ENCODE data around the gene TMEM135. TPM values are rescaled to one million over a fixed set of nuclear protein-coding genes. Genes with fewer than 3 reads are reported as not detected.

The TMEM135 gene
- total RNA-seq, 2 donors from 2014 or later: 23.9 to 25.3 TPM

GRCh38 chr11:87213444-87213843 lies 175.7 kb downstream of the TMEM135 start:
- DNase-seq: no peak
- Mint-ChIP-seq H3K27me3 (no peaks in the 10 kb centered on the region), H3K4me1 (peaks cover 5% of the 10 kb centered on the region), H3K27ac (no peak overlapping the region), H3K4me3 (no peak overlapping the region), H3K36me3 (ENCODE audit: low read depth) (no peaks in the 10 kb centered on the region)
- H3K9me3 ChIP-seq (ENCODE audit: control insufficient read depth, low read length, poor library complexity, severe bottlenecking): no peaks in the 10 kb centered on the region
- no peak for ATAC-seq

DNA sequence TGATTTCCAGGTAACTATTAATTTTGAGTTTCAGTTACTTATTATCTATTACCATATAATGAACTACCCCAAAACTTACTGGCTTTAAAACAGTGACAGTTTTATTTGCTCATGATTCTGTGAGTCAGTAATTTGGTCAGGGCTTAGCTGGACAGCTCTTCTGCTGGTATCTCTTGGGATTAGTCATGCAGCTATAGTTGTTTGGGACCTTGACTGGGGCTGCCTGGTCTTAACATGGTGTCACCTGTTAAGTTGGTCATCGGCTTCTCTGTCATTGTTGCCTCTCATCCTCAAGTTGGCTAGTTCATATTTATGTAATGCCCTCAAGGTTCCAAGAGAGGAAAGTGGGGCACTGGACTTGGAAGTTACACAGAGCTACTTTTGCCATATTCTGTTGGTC lies 177.5 kb downstream of the TMEM135 start:
- H3K9me3 ChIP-seq (ENCODE audit: control insufficient read depth, low read length, poor library complexity, severe bottlenecking): no peaks in the 10 kb centered on the region
- H3K4me1 Mint-ChIP-seq: peaks cover 3% of the 10 kb centered on the region
- no peaks in the 10 kb centered on the region for H3K36me3 Mint-ChIP-seq (ENCODE audit: low read depth)
- DNase-seq (no peak), ATAC-seq (no peak)
- H3K4me3 Mint-ChIP-seq: no peak overlapping the region
- no peaks in the 10 kb centered on the region for H3K27me3 Mint-ChIP-seq
- H3K27ac Mint-ChIP-seq: no peak overlapping the region

DNA sequence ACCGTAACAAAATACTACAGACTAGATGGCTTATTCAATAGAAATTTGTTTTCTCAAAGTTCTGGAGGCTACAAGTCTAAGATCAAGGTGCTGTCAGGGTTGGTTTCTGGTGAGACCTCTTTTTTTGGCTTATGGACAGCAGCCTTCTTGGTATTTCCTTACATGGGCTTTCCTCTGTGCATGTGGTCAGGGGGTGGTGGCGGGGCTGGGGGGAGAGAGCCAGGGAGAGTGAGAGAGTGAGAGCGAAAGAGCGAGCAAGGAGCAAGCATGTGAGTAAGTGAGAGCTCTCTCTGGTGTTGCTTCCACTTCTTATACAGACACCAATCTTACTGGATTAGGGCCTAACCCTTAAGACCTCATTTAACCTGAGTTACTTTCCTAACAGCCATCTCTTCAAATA lies 181.5 kb downstream of the TMEM135 start:
- Mint-ChIP-seq H3K27ac (no peak overlapping the region), H3K36me3 (ENCODE audit: low read depth) (no peaks in the 10 kb centered on the region), H3K4me1 (no peaks in the 10 kb centered on the region), H3K4me3 (no peak overlapping the region), H3K27me3 (no peaks in the 10 kb centered on the region)
- ATAC-seq (no peak), DNase-seq (no peak)
- no peaks in the 10 kb centered on the region for H3K9me3 ChIP-seq (ENCODE audit: control insufficient read depth, low read length, poor library complexity, severe bottlenecking)

DNA sequence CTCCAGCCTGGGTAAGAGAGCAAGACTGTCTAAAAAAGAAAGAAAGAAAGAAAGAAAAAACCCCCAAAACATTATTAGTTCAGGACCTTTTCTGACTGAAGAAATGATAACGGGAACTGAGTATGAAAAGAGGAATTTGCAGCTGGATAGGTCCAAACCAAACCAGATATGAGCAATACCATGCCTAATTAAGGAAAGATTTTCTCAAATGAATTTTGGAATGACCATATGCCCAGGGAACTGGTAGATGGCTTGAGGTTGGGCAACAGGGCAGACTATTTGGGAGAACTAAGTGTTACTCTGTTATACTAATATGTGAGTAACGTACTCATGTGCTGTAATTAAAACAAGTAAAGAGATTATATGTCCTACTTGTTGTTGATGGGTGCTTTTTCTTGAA lies 186.1 kb downstream of the TMEM135 start:
- Mint-ChIP-seq H3K27me3 (no peaks in the 10 kb centered on the region), H3K4me1 (no peaks in the 10 kb centered on the region), H3K27ac (no peak overlapping the region), H3K36me3 (ENCODE audit: low read depth) (no peaks in the 10 kb centered on the region), H3K4me3 (no peak overlapping the region)
- DNase-seq (no peak), ATAC-seq (no peak)
- no peaks in the 10 kb centered on the region for H3K9me3 ChIP-seq (ENCODE audit: control insufficient read depth, low read length, poor library complexity, severe bottlenecking)

DNA sequence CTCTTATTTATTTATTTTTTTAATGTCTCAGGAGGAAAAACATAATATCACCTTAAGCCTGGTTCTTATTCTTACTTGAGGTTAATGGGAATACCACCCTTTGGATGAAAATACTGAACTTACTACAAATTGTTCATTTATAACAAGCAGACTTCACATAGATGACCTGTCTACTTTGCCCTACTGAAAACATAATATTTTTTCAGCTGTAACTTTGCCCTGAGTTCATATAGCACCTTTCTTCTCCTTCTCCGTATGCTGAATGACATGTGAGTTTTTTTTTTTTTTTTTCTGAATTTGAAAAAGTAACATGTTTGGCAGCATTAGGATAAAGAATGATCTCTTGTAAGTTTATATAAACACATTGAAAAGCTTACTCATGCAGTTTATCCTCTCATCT lies 186.8 kb downstream of the TMEM135 start:
- no peak overlapping the region for H3K27ac Mint-ChIP-seq
- H3K36me3 Mint-ChIP-seq (ENCODE audit: low read depth): no peaks in the 10 kb centered on the region
- ATAC-seq (no peak), DNase-seq (no peak)
- no peaks in the 10 kb centered on the region for H3K27me3 Mint-ChIP-seq
- no peaks in the 10 kb centered on the region for H3K9me3 ChIP-seq (ENCODE audit: control insufficient read depth, low read length, poor library complexity, severe bottlenecking)
- H3K4me1 Mint-ChIP-seq: no peaks in the 10 kb centered on the region
- H3K4me3 Mint-ChIP-seq: no peak overlapping the region

- no peaks in the 10 kb centered on the region for H3K9me3 ChIP-seq (ENCODE audit: control insufficient read depth, low read length, poor library complexity, severe bottlenecking)
- ATAC-seq (no peak), DNase-seq (no peak)
- H3K4me3 Mint-ChIP-seq: no peak overlapping the region
- H3K36me3 Mint-ChIP-seq (ENCODE audit: low read depth): peaks cover 2% of the 10 kb centered on the region
- H3K27ac Mint-ChIP-seq: no peak overlapping the region
- H3K27me3 Mint-ChIP-seq: no peaks in the 10 kb centered on the region
- H3K4me1 Mint-ChIP-seq: no peaks in the 10 kb centered on the region
These were observed 191.1 kb downstream of the TMEM135 start for GRCh38 chr11:87228820-87229219.

GRCh38 chr11:87230995-87231394 lies 193.3 kb downstream of the TMEM135 start:
- Mint-ChIP-seq H3K27ac (no peak overlapping the region), H3K4me1 (peaks cover 3% of the 10 kb centered on the region), H3K36me3 (ENCODE audit: low read depth) (peaks cover 4% of the 10 kb centered on the region), H3K27me3 (no peaks in the 10 kb centered on the region), H3K4me3 (no peak overlapping the region)
- no peak for DNase-seq
- H3K9me3 ChIP-seq (ENCODE audit: control insufficient read depth, low read length, poor library complexity, severe bottlenecking): no peaks in the 10 kb centered on the region
- ATAC-seq: no peak

GRCh38 chr11:87232320-87232719 lies 194.6 kb downstream of the TMEM135 start:
- ATAC-seq (no peak), DNase-seq (no peak)
- Mint-ChIP-seq H3K4me1 (peaks cover 3% of the 10 kb centered on the region), H3K27me3 (no peaks in the 10 kb centered on the region), H3K27ac (no peak overlapping the region), H3K36me3 (ENCODE audit: low read depth) (peaks cover 4% of the 10 kb centered on the region), H3K4me3 (no peak overlapping the region)
- no peaks in the 10 kb centered on the region for H3K9me3 ChIP-seq (ENCODE audit: control insufficient read depth, low read length, poor library complexity, severe bottlenecking)

DNA sequence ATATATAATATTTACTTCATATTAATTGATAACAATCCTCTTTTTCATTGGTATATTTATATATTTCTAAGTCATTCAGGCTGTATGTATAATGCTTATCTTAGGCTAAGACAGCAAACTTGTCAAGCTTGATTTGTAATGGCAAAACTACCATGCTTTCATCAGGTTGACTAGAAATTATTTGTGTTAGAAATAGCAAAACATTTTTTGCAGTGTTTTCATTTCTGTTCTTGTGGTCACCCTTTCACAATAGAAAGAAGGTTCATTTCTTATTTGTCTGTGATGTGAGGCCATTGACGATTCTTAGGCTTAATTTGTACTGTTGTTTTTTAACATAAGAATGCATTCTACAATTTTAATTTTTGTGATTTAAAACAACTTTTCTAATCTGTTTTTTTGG lies 197.6 kb downstream of the TMEM135 start:
- no peaks in the 10 kb centered on the region for H3K9me3 ChIP-seq (ENCODE audit: control insufficient read depth, low read length, poor library complexity, severe bottlenecking)
- H3K27me3 Mint-ChIP-seq: no peaks in the 10 kb centered on the region
- peaks cover 2% of the 10 kb centered on the region for H3K36me3 Mint-ChIP-seq (ENCODE audit: low read depth)
- no peak overlapping the region for H3K27ac Mint-ChIP-seq
- DNase-seq (no peak), ATAC-seq (no peak)
- no peak overlapping the region for H3K4me3 Mint-ChIP-seq
- H3K4me1 Mint-ChIP-seq: peaks cover 3% of the 10 kb centered on the region

DNA sequence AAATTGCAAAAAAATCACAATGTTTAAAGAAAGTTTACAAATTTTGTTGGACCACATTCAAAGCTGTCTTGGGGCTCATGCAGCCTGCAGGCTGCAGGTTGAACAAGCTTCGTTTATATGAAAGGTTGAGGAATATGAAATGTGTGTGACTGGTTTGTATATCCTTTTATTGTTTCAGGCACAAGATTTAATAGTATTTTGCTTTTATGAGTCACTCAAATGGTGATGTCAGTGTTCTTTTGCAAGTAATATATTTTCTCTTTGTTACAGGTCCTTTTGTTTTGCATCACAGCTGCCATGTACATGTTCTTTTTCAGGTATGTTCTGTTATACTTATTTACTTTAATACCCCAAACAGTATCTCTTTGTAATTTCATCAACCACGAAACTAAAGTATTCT lies 198.6 kb downstream of the TMEM135 start:
- Mint-ChIP-seq H3K4me1 (peaks cover 3% of the 10 kb centered on the region), H3K4me3 (no peak overlapping the region), H3K27me3 (no peaks in the 10 kb centered on the region), H3K27ac (no peak overlapping the region), H3K36me3 (ENCODE audit: low read depth) (peaks cover 2% of the 10 kb centered on the region)
- H3K9me3 ChIP-seq (ENCODE audit: control insufficient read depth, low read length, poor library complexity, severe bottlenecking): no peaks in the 10 kb centered on the region
- ATAC-seq (no peak), DNase-seq (no peak)

DNA sequence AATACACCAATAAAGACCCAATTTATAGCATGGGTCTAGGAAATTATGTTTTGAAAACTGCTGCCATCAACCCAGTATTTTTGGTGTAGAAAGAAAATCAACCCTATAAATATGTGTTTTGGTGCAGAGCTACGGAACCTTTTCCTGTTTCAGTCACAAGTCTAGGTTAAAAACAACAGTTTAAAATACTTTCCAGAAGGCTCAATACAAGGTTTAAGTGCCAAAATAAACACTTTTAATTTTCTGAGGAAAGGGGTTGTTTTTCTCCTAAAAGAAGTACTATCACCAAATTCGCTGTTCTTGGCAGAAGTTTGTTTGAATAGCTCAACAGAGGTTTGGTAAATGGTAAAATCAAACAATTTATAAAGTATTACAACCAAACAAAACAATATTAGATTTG lies 201.3 kb downstream of the TMEM135 start:
- Mint-ChIP-seq H3K4me1 (peaks cover 3% of the 10 kb centered on the region), H3K36me3 (ENCODE audit: low read depth) (peaks cover 2% of the 10 kb centered on the region), H3K27ac (no peak overlapping the region), H3K27me3 (no peaks in the 10 kb centered on the region), H3K4me3 (no peak overlapping the region)
- DNase-seq (no peak), ATAC-seq (no peak)
- no peaks in the 10 kb centered on the region for H3K9me3 ChIP-seq (ENCODE audit: control insufficient read depth, low read length, poor library complexity, severe bottlenecking)

DNA sequence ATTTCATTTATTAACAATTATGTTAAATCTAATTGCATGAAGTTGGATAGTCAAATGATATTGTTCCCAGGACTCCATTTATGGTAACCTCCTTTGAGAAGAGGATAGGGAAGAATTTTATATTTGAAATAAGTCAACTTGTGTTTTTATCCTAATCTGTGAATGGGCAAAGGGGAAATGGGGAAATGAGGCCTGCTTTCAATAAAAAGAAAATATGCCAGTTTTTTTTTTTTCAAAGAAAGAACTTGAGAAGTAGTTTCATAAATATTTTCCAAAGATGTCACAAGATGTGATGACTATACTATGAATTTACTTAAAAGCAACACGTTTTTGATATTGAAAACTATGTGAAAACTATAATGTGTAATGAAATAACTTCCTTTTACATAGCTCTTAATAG lies 201.8 kb downstream of the TMEM135 start:
- Mint-ChIP-seq H3K4me1 (peaks cover 3% of the 10 kb centered on the region), H3K36me3 (ENCODE audit: low read depth) (peaks cover 2% of the 10 kb centered on the region), H3K27ac (no peak overlapping the region), H3K4me3 (no peak overlapping the region), H3K27me3 (no peaks in the 10 kb centered on the region)
- no peaks in the 10 kb centered on the region for H3K9me3 ChIP-seq (ENCODE audit: control insufficient read depth, low read length, poor library complexity, severe bottlenecking)
- no peak for DNase-seq
- ATAC-seq: no peak

DNA sequence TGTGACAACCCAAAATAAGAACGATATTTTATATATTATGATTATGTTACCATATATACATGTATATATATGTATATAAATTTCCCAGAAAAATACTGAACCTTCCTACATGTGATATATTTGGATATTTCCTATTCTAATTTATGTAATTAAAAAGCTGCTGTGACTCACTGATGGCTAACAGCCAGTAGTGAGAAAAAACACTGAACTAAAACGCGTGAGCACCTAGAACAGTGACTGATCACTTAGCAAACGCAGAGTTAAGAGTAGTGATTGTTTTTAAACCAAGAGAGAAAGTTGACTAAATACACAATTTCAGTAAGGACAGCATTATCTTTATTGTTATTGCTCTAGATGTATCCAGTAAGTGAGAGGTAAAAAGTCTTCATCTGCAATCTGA lies 213.8 kb downstream of the TMEM135 start:
- H3K27ac Mint-ChIP-seq: no peak overlapping the region
- H3K4me1 Mint-ChIP-seq: peaks cover 8% of the 10 kb centered on the region
- peaks cover under 1% of the 10 kb centered on the region for H3K36me3 Mint-ChIP-seq (ENCODE audit: low read depth)
- no peak for ATAC-seq
- H3K4me3 Mint-ChIP-seq: no peak overlapping the region
- DNase-seq: no peak
- no peaks in the 10 kb centered on the region for H3K9me3 ChIP-seq (ENCODE audit: control insufficient read depth, low read length, poor library complexity, severe bottlenecking)
- no peaks in the 10 kb centered on the region for H3K27me3 Mint-ChIP-seq

DNA sequence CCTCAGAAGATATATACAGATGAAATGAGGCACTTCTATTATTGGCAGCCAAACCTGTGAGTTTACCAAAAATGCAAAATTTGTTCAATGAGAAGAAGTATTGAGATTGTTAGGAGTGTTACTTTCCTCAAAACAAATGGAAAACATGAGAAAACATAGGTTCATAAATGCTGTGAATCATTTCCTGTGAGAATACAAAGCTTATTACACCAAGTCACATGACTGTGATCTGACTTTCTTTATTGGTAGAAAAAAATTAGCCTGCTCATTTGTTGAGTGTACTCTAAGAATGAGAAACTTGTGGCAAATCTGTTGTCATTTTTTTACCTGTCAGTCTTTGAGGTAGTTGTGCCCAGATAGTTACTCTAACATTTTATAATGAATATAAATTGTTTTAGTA lies 215.1 kb downstream of the TMEM135 start:
- H3K9me3 ChIP-seq (ENCODE audit: control insufficient read depth, low read length, poor library complexity, severe bottlenecking): no peaks in the 10 kb centered on the region
- no peak overlapping the region for H3K27ac Mint-ChIP-seq
- DNase-seq: no peak
- no peaks in the 10 kb centered on the region for H3K27me3 Mint-ChIP-seq
- no peak overlapping the region for H3K4me3 Mint-ChIP-seq
- peaks cover 14% of the 10 kb centered on the region for H3K4me1 Mint-ChIP-seq
- ATAC-seq: no peak
- no peaks in the 10 kb centered on the region for H3K36me3 Mint-ChIP-seq (ENCODE audit: low read depth)

- Mint-ChIP-seq H3K27ac (no peak overlapping the region), H3K4me1 (peaks cover 14% of the 10 kb centered on the region), H3K4me3 (no peak overlapping the region), H3K27me3 (no peaks in the 10 kb centered on the region), H3K36me3 (ENCODE audit: low read depth) (no peaks in the 10 kb centered on the region)
- no peak for ATAC-seq
- DNase-seq: no peak
- no peaks in the 10 kb centered on the region for H3K9me3 ChIP-seq (ENCODE audit: control insufficient read depth, low read length, poor library complexity, severe bottlenecking)
These were observed 216.8 kb downstream of the TMEM135 start for GRCh38 chr11:87254562-87254961.

Data from T-helper 17 cell (primary cell).